MG63 (cell line): Measurements from ENCODE around the gene PKDCC. TPM values are rescaled to one million over a fixed set of nuclear protein-coding genes. Genes with fewer than 3 reads are reported as not detected.
"Not testable (repeated sequence)": the region's sequence is repeated elsewhere in the genome, so short reads cannot be mapped to it uniquely, and the experiment has no call there.

ENCODE experiments used
- DNase-seq: peaks from one replicate; pipeline ENCODE4 v3.0.0-alpha.2; 2020
- H3K27me3 ChIP-seq: fragments of 250-450 bp; sonication (Bioruptor Pico); 2 replicates; pipeline ENCODE4 v1.5.1; 2020; ENCODE audit warnings: mild to moderate bottlenecking, moderate library complexity
- H3K36me3 ChIP-seq: fragments of 250-450 bp; sonication (Bioruptor Pico); 2 replicates; pipeline ENCODE4 v1.5.1; 2020; ENCODE audit warnings: mild to moderate bottlenecking, moderate library complexity
- H3K4me3 ChIP-seq: fragments of 250-450 bp; sonication (Bioruptor Pico); 2 replicates; pipeline ENCODE4 v1.5.1; 2020; ENCODE audit warnings: mild to moderate bottlenecking, moderate library complexity
- H3K9me3 ChIP-seq: fragments of 250-450 bp; sonication (Bioruptor Pico); 2 replicates; pipeline ENCODE4 v1.5.1; 2020; ENCODE audit warnings: mild to moderate bottlenecking, moderate library complexity
- total RNA-seq: library from RNA; depleted of rRNA; stranded (reverse); fragments of >200 nt; shearing (Covaris generic); gene quantifications from 2 replicates; pipeline ENCODE4 v1.2.3, GENCODE V29; 2014; ENCODE audit warnings: low replicate concordance

Gene PKDCC
- total RNA-seq, 1 experiment from 2014 or later, result 36.0 TPM

GRCh38 chr2:42069568-42069967 lies 21.7 kb downstream of the PKDCC start:
- no peak for DNase-seq
- H3K27me3 ChIP-seq, result no peaks in the 10 kb centered on the region

GRCh38 chr2:42071791-42072190 lies 24.0 kb downstream of the PKDCC start:
- DNase-seq, result peak; percentile 72
- H3K36me3 ChIP-seq, result no peaks in the 10 kb centered on the region
- H3K27me3 ChIP-seq, result no peaks in the 10 kb centered on the region

More at GRCh38 chr2:42069568-42069967, 21.7 kb downstream of the PKDCC start:
- Histone ChIP-seq H3K9me3 (no peaks in the 10 kb centered on the region), H3K4me3 (no peak overlapping the region), H3K36me3 (no peaks in the 10 kb centered on the region)

GRCh38 chr2:42072349-42073118 lies 24.7 kb downstream of the PKDCC start:
- Histone ChIP-seq H3K27me3 (no peaks in the 10 kb centered on the region), H3K9me3 (no peaks in the 10 kb centered on the region), H3K4me3 (no peak overlapping the region), H3K36me3 (no peaks in the 10 kb centered on the region)
- DNase-seq, result peak; percentile 91

More at GRCh38 chr2:42071791-42072190, 24.0 kb downstream of the PKDCC start:
- Histone ChIP-seq H3K9me3 (no peaks in the 10 kb centered on the region), H3K4me3 (no peak overlapping the region)

GRCh38 chr2:42073739-42074503 lies 26.1 kb downstream of the PKDCC start:
- H3K4me3 ChIP-seq, result no peak overlapping the region
- peak; percentile 86 for DNase-seq
- no peaks in the 10 kb centered on the region for H3K27me3 ChIP-seq
- H3K36me3 ChIP-seq, result no peaks in the 10 kb centered on the region
- no peaks in the 10 kb centered on the region for H3K9me3 ChIP-seq

- H3K9me3 ChIP-seq, result no peaks in the 10 kb centered on the region
- DNase-seq, result peak; percentile 35
- no peak overlapping the region for H3K4me3 ChIP-seq
- no peaks in the 10 kb centered on the region for H3K36me3 ChIP-seq
- H3K27me3 ChIP-seq, result no peaks in the 10 kb centered on the region
Observed at GRCh38 chr2:42074661-42075060, 26.8 kb downstream of the PKDCC start.

GRCh38 chr2:42076357-42077225 lies 28.8 kb downstream of the PKDCC start:
- Histone ChIP-seq H3K36me3 (no peaks in the 10 kb centered on the region), H3K9me3 (no peaks in the 10 kb centered on the region), H3K4me3 (no peak overlapping the region), H3K27me3 (no peaks in the 10 kb centered on the region)
- no peak for DNase-seq

GRCh38 chr2:42077343-42077742 lies 29.5 kb downstream of the PKDCC start:
- DNase-seq, result no peak
- Histone ChIP-seq H3K4me3 (no peak overlapping the region), H3K36me3 (no peaks in the 10 kb centered on the region), H3K9me3 (no peaks in the 10 kb centered on the region), H3K27me3 (no peaks in the 10 kb centered on the region)

- no peaks in the 10 kb centered on the region for H3K36me3 ChIP-seq
- H3K27me3 ChIP-seq, result no peaks in the 10 kb centered on the region
- H3K4me3 ChIP-seq, result no peak overlapping the region
- no peak for DNase-seq
- no peaks in the 10 kb centered on the region for H3K9me3 ChIP-seq
Observed at GRCh38 chr2:42079737-42080287, 32.0 kb downstream of the PKDCC start.

- H3K27me3 ChIP-seq, H3K9me3 ChIP-seq, H3K4me3 ChIP-seq, H3K36me3 ChIP-seq, DNase-seq: not testable (repeated sequence)
Observed at GRCh38 chr2:42081151-42081550, 33.3 kb downstream of the PKDCC start.

GRCh38 chr2:42082016-42082415 lies 34.2 kb downstream of the PKDCC start:
- no peak overlapping the region for H3K4me3 ChIP-seq
- DNase-seq, result no peak
- H3K9me3 ChIP-seq, result no peaks in the 10 kb centered on the region
- H3K36me3 ChIP-seq, result no peaks in the 10 kb centered on the region
- no peaks in the 10 kb centered on the region for H3K27me3 ChIP-seq

GRCh38 chr2:42084231-42084671 lies 36.4 kb downstream of the PKDCC start:
- Histone ChIP-seq H3K36me3 (no peaks in the 10 kb centered on the region), H3K27me3 (no peaks in the 10 kb centered on the region), H3K4me3 (no peak overlapping the region), H3K9me3 (no peaks in the 10 kb centered on the region)
- DNase-seq, result peak; percentile 42

GRCh38 chr2:42085070-42085469 lies 37.2 kb downstream of the PKDCC start:
- H3K9me3 ChIP-seq, H3K4me3 ChIP-seq, DNase-seq, H3K27me3 ChIP-seq, H3K36me3 ChIP-seq: not testable (repeated sequence)

- Histone ChIP-seq H3K9me3 (no peaks in the 10 kb centered on the region), H3K27me3 (no peaks in the 10 kb centered on the region), H3K36me3 (no peaks in the 10 kb centered on the region), H3K4me3 (no peak overlapping the region)
- DNase-seq, result no peak
Observed at GRCh38 chr2:42085706-42086487, 38.1 kb downstream of the PKDCC start.

GRCh38 chr2:42086500-42086953 lies 38.7 kb downstream of the PKDCC start:
- no peaks in the 10 kb centered on the region for H3K9me3 ChIP-seq
- no peaks in the 10 kb centered on the region for H3K27me3 ChIP-seq
- no peaks in the 10 kb centered on the region for H3K36me3 ChIP-seq
- no peak overlapping the region for H3K4me3 ChIP-seq
- no peak for DNase-seq

GRCh38 chr2:42087137-42087856 lies 39.5 kb downstream of the PKDCC start:
- Histone ChIP-seq H3K9me3 (no peaks in the 10 kb centered on the region), H3K27me3 (no peaks in the 10 kb centered on the region), H3K36me3 (no peaks in the 10 kb centered on the region), H3K4me3 (no peak overlapping the region)
- no peak for DNase-seq
